Left lobe of liver (tissue), 2 donors: ENCODE results near the gene PIGX. TPM values are rescaled to one million over a fixed set of nuclear protein-coding genes. Genes with fewer than 3 reads are reported as not detected.
A peak's percentile ranks its signal among the peaks of the same experiment; 100 is the strongest.
"Not testable (repeated sequence)": the region's sequence is repeated elsewhere in the genome, so short reads cannot be mapped to it uniquely, and the experiment has no call there.

Experiments
- ATAC-seq: fragments of 200-7000 bp; cut with Tn5 transposase; one replicate; pipeline ENCODE4 v1.9.1; 2020; ENCODE audit warnings: mild to moderate bottlenecking, moderate library complexity
- DNase-seq: peaks from one replicate; pipeline ENCODE4 v3.0.0-alpha.2; 2020; ENCODE audit warnings: low spot score
- total RNA-seq: library from RNA; stranded (reverse); gene quantifications from one replicate; pipeline ENCODE4 v1.2.1, GENCODE V29; 2021
- donor health status: DM: no; HTN: no; CAD: no; lungs with moderate emphysema.
- donor health status: DM: no; HTN: yes; CAD: no.

PIGX gene
- total RNA-seq, 1 donor from 2014 or later = 7.2 TPM

GRCh38 chr3:196700801-196701200 lies 11.4 kb upstream of the PIGX start:
- no peak for DNase-seq
- no peak for ATAC-seq

- DNase-seq (no peak), ATAC-seq (no peak)
These were observed 5.8 kb upstream of the PIGX start for GRCh38 chr3:196706327-196706726.

DNA sequence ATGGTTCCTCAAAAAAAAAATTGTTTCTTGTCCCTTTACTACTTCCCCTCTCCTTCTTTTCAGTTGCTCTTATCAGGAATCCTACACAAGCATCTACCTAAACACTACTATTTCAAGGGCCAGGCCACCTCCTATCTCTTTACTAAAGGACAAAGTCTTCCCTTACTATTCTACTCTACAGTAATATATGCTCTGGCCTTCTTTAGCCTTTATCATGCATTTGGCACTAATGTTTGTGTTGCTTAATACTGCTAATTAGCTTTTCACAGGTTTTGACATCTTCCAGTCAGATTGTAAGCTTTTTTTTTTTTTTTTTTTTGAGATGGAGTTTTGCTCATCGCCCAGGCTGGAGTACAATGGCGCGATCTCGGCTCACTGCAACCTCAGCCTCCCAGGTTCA lies 5.4 kb upstream of the PIGX start:
- DNase-seq (no peak), ATAC-seq (no peak)

DNA sequence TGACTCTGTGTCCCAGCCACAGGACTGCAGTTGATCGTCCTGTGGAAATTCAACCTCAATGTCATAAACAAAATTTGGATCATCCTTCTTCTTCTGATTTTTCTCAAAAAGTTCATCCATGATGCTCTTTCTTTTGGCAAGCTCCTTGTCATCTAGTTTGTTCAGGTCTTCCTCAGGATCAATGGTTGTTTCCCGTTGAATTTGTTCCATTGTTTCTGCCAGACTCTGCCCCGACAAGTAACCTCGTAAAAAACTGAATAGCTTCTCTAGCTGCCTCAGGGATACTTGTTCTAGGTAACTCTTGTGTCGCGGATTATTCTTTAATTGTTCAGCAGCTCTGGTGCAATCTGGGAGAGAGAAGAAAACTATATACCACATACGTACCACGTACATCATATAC lies 4.6 kb upstream of the PIGX start:
- no peak for DNase-seq
- ATAC-seq = no peak

DNA sequence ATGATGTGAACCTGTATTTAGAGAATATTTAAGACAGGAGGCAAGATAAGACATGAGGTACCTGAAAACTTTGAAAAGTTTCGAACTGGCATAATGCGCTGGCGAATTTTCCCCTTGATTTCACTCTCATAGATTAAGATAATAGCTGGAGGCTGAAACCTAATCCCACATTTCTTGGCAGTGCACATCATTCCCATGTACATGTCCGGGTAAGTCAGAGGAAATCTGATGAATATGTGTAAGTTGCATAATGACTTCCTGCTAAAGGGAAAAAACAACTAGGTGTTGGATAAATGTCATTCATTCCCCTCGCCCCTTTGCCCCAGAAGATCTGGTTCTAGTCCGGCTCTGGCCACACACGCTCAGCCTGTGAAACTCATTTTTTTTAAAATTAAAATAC lies 3.7 kb upstream of the PIGX start:
- DNase-seq (no peak), ATAC-seq (no peak)

GRCh38 chr3:196712514-196713413 lies 587 bp downstream of the PIGX start:
- DNase-seq (no peak), ATAC-seq (peak; percentile 88)

DNA sequence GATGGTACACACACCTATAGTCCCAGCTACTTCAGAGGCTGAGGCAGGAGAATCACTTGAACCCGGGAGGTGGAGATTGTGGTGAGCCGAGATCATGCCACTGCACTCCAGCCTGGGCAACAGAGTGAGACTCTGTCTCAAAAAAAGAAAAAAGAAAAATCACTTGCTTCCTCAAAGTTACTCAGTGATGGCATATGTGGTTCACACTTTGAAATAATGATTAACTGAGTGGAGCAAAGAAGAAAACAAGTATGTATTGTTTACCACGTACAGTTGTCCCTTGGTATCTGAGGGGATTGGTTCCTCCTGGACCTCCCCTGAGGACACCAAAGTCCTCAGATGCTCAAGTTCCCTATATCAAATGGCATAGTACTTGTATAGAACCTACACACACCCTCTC lies 5.0 kb downstream of the PIGX start:
- not testable (repeated sequence) for ATAC-seq, DNase-seq

GRCh38 chr3:196721097-196721496 lies 8.9 kb downstream of the PIGX start:
- ATAC-seq (no peak), DNase-seq (no peak)

DNA sequence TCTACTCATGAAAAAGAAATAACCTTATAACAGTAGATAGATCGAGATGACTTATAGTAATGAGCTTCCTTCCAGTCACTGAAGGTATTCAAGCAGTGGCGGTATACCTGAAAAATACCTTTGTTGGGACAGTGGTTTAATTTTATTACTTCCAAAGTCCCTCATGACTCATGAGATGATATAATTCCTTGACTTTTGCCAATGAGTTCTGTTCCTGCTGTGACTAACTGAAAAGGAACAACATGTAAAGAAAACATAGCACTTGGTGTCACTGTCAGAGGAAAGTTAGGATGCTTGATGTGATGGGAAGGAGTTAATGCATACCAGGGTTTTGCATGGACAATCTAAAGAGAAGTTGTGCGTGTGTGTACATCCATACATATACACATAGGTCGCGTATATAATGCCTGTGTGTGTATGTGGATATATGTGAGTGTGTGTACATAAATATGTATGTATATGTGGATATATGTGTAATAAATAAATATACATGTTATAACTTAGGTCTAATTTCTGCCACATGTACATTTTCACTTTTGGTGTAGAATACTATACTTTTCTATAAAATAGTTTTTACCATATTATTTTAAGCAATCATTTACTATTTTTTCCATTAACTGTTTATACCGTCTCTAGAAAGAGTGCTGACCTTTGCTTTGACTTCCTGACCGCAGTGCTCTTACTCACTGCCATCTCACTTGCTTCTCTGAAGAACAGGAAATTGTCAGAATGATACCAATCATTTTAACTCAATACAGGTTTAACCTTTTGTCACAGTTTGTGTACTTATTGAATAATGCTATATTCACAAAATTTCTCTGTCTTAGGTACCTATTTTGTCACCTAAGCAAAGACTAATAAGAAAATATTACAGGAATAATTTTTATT lies 14.9 kb downstream of the PIGX start:
- DNase-seq (no peak), ATAC-seq (no peak)

GRCh38 chr3:196735751-196736150 lies 23.6 kb downstream of the PIGX start:
- no peak for DNase-seq
- no peak for ATAC-seq

DNA sequence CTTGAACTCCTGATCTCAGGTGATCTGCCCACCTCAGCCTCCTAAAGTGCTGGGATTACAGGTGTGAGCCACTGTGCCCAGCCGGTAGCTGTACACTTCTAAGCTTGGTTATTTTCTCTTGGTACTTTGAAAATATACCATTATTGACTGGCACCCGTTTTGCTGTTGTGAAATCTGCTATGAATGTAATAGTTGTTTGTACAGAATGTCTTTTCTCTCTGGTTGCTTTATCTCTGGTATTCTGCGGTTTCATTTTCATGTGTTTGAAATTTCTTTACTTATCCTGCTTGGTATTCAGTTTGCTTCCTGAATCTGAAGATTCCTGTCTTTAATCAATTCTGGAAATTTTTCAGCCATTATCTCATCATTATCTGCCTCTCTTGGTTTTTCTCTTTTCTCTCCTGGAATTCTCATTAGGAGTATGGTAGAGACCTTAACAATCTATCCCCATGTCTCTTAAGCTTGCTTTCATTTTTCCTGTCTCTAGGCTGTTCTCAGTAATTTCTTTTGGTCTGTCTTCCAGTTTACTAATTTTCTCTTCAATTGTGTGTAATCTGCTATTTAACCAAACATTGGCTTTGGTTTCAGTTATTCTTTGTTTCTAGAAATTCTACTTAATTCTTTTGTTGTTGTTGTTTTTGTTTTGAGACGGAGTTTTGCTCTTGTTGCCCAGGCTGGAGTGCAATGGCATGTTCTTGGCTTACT lies 24.6 kb downstream of the PIGX start:
- DNase-seq (no peak), ATAC-seq (no peak)

DNA sequence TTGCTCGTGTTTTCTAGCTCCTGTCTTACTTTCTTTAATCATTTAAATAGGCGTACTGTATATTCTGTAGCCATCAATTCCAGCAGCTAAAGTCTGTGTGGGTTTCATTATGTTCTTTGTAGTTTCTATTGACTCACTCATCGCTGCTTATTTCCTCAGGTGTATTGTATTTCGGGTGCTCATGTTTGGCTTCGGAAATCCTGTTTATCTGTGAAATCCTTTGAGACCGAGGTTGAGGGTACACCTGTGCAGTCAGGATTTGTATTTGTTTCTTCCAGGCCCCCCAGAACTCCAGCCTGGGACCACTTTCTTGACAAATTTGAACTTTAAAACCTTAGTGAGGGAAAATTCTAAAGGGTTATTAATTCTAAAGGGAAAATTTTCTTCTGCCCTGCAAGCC lies 25.5 kb downstream of the PIGX start:
- no peak for ATAC-seq
- no peak for DNase-seq

DNA sequence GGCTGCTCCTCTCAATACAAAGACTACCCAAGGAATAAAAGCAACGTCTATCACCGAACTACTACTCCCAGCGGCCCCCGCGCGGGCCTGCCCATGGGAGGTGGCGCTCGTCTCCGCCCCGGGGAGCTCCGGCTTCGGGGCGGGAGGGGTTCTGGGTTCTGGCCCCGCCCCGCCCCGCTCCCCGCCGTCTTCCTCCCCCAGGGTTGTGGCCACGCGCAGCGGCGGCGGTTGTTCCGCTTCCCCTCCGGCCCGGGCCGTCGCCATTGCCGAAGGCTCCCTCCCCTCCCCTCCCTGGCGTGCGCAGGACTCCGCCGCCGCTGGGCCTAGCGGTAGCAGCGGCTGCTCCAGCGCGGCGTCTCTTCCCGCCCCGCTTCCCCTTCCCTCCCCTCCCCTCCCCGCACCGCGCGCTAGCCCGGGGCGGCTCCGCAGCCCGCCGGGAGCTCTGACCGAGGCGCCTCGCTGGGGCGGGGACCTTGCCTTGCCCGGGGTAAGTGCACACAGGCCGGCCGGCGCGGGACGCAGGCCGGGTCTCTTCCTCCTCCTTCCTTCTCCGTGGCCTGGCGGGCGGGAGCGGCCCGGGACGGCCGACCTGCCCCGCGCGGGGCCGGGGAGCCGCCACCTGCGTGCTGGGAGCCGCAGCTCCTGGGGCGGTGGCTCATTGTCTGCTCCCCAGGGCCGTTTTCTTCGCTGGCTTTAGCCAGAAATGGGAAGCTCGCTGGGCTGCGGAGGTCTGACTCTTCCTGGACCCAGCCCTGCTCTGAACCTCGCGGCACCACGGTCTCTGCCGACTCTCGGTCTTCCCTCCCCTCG lies 27.7 kb downstream of the PIGX start, which contains the start of gene PAK2:
PAK2 (plus strand) TSS at position 187 of the 810 bp plus-strand sequence. CDS start 42,790 bp downstream, outside the sequence.
- DNase-seq = peak; percentile 94
- ATAC-seq = peak; percentile 95

GRCh38 chr3:196740481-196741248 lies 28.5 kb downstream of the PIGX start:
- peak; percentile 4 for ATAC-seq
- no peak for DNase-seq

DNA sequence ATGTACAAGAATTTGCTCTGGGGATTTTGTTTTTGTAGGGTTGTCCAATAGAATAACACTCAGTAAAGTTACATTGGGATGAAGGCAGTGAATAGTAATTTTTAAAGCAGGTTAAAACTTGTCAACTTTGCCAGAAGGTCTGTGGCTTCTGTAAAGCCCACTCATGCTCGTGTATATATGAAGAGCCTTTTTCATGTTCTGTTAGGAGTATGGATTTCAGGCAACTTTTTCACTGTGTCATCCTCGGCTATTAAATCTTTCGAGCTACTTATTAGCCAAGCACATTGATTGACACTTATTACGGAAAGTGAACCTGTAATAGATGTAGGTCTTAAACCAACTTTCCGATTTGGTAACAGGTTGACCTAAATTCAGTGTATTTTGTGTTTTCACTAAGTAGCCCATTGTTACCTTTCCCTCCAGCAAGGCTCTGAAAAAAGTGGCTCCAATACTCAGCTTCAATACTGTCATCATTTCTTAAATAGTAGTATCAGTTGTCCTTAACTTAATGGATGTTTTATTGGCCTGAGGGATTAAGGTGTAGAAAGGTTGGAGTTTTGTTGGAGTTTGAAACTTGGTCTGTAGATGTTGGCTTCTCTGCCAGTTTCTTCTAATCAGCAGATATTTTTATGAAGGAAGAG lies 29.2 kb downstream of the PIGX start:
- no peak for DNase-seq
- ATAC-seq = peak; percentile 12

- not testable (repeated sequence) for DNase-seq, ATAC-seq
These were observed 31.4 kb downstream of the PIGX start for GRCh38 chr3:196743569-196743968.

GRCh38 chr3:196749125-196749524 lies 36.9 kb downstream of the PIGX start:
- DNase-seq (no peak), ATAC-seq (no peak)

DNA sequence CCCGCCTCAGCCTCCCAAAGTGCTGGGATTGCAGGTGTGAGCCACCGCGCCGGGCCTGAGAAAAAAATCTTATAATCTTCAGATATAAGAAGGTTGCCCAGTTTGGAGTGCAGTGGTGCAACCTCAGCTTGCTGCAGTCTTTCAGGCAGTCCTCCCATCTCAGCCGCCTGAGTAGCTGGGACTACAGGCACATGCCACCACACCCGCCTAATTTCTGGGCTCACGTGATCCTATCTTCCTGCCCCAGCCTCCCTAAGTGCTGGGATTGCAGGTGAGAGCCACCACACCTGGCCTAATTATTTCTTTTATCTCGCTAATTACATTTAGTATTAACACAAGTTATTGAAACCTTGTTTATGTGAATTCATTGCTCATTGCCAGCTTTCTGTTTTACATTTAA lies 41.0 kb downstream of the PIGX start:
- DNase-seq = no peak

More for the DNA sequence above, 41.0 kb downstream of the PIGX start:
- ATAC-seq = no peak
